OCI-LY1 (cell line): ENCODE measurements around the gene HCRTR1.

Experiments used
- CTCF ChIP-seq: fragments of 200-600 bp; sonication (generic), shearing (Covaris generic); IDR thresholded peaks from 2 replicates; pipeline ENCODE4 v1.5.1; 2017; ENCODE audit warnings: mild to moderate bottlenecking, antibody characterized with exemption, low read length, moderate library complexity, mixed read lengths
- EZH2 ChIP-seq: fragments of 200-600 bp; sonication (generic), shearing (Covaris generic); IDR thresholded peaks from 2 replicates; pipeline ENCODE4 v1.8.0; 2017; ENCODE audit warnings: borderline replicate concordance, mixed run types, mild to moderate bottlenecking, antibody characterized with exemption, low read length, moderate library complexity, mixed read lengths

DNA sequence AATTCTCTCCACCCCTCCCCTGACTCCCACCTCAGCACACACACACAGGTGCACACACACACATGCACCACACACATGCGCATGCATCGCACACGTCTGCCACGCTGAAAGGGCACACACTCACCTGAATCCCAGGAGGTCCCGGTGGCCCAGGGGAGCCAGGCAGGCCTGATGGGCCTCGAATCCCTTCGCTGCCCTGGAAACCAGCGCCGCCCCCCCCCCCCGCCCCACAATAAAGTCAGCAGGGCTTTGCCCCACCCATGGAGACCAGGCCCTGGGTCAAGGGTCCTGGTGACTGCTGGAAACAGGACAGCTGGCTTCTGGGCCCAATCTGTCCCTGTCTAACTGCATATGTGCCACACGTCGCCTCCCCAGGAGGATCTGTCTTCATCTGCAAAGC lies 45.0 kb downstream of the HCRTR1 start:
- no peak for TF ChIP-seq CTCF
- no peak for TF ChIP-seq EZH2
